NCI-H82 treated with DMSO at 0.1 percent for 48 hours (cell line): Measurements from ENCODE around the gene CCNL1.
"Not testable (repeated sequence)": the region's sequence is repeated elsewhere in the genome, so short reads cannot be mapped to it uniquely, and the experiment has no call there.

Experiments used
- DNase-seq: peaks from one replicate; lab custom pipeline; 2025; ENCODE audit not compliant: unreplicated experiment; lab: John Stamatoyannopoulos, UW

The CCNL1 gene

DNA sequence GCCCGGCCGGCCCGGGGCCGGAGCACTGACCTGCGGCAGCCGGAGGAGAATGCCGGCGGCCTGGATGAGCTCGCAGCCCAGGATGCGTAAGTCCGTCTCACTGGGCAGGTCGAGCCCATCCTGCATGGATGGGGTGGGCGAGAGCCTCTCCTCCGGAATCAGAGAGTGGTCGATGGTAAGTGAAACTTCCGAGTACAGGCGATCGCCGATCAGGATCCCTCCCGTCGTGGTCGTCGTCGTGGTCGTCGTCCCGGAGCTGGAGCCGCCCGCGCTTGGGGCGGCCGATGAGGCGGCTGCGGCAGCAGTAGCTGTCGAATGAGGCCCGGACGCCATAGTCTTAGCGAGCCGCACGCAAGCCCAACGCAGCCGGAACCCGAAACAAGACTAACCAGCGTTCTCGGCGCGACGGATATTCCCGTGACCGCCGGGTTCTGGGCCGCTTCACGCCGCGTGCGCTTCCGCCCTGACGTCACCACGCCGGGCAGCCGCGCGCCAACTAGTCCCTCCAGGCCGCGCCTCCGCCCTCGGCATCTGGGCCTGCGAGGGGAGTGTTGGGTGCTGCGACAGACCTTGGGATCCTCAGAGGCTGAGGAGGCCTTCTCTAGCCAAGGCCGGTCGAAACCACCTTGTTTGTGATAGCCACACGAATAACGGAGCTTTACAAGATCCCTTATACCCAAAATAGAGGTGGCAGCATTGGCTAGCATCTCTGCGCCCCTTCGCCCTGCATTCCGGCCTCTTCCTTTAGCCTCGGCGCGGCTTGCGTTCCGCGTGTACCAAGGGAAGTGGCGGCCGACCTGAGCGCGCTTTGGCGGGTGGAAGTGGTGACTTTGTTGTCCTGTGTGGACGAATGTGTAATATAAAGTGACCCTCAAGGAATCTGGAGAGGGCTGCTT is at the start of gene CCNL1:
CCNL1 (minus strand) TSS at position 386 of the 896 bp plus-strand sequence; CDS start at position 333, 53 bp downstream.
- DNase-seq: peak; percentile 90

DNA sequence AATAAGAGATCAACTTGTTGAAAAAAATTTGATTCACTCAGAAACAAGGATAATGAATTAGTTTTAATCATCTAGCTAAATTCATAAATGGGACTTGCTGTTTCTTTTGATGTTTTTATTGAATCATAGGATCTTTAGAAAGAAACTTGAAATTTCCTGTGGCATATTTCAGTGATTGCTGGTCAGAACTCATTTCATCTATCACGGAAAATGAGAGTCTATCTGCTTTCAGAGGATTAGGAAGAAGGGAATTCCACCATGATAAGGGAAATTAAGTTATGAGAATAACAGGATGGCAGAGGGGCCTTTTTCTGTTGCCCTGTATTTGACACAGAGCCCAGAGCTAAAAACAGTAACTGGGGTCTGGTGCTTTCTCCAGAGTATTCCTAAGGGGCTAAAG is 44.9 kb upstream of the CCNL1 start:
- no peak for DNase-seq

DNA sequence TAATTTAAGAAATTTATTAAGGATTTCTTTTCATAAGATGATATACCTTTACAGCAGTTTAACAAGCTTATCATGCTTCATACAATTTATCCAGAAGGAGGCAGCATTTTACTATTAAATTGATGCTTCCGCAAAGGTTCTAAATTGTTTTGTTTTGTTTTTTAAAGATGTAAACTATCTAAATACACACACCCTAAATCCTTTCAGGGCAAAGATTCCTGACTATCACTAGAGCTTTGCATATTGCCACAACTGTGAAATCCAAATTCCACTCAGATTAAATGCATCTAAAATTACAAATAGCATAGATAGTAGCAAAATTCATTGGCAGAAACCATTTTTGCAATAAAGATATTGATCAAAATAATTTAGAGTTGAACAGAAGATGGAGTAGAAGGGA is 44.5 kb upstream of the CCNL1 start:
- DNase-seq: no peak

DNA sequence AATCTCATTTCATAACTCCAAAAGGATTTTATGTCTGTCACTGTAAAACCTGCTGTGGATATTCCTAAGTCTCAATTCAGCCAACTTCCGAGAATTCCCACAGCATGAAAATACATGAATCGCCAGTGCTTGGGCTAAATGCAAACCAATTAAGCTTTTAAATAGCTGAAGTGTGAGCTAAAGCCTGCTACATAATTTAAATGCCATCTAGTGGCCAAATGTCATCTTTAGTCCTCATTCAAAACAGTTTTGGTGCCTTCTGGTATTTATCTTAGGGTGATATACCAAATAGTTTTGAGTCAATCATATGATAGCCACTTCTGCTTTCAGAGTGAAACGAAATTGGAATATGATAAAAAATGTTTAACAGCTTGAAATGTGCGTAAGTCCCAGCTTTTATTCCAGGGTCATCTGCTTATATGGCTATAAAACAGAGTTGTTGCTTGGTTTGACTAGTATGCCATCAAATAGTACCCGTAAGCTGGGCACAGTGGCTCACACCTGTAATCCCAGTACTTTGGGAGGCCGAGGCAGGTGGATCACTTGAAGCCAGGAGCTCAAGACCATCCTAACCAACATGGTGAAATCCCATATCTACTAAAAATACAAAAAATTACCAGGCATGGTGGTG is 41.8 kb upstream of the CCNL1 start:
- DNase-seq: peak; percentile 33

DNA sequence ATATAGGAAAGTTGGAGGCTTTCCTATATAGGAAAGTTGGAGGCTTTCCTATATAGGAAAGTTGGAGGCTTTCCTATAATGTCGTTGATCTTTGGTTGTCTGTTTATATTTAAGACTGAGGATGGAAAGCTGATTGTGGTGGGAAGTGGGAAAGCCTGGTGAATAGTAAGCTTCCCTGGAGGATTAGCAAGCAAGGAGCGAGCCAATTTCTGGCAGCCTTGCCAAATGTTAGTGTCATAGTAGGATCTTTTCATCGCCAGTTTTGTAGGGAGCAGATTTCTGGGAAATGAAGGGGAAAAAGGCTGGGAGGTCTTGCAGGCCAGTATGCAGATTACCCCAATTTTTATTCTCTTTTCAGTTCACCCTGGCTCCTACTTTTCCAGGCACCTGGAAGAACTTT is 39.9 kb upstream of the CCNL1 start:
- no peak for DNase-seq

DNA sequence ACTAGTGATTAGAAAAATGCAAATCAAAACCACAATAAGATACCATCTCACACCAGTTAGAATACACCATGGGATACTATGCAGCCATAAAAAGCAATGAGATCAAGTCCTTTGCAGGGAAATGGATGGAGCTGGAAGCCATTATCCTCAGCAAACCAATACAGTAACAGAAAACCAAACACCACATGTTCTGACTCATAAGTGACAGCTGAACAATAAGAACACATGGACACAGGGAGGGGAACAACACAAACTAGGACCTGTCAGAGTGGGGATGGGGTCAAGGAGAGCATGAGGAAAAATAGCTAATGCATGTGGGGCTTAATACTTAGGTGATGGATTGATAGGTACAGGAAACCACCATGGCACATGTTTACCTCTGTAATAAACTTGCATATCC is 36.0 kb upstream of the CCNL1 start:
- no peak for DNase-seq

DNA sequence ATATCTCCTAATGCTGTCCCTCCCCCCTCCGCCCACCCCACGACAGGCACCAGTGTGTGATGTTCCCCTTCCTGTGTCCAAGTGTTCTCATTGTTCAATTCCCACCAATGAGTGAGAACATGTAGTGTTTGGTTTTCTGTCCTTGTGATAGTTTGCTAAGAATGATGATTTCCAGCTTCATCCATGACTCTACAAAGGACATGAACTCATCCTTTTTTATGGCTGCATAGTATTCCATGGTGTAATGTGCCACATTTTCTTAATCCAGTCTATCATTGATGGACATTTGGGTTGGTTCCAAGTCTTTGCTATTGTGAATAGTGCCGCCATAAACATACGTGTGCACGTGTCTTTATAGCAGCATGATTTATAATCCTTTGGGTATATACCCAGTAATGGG is 31.2 kb upstream of the CCNL1 start:
- DNase-seq: not testable (repeated sequence)

DNA sequence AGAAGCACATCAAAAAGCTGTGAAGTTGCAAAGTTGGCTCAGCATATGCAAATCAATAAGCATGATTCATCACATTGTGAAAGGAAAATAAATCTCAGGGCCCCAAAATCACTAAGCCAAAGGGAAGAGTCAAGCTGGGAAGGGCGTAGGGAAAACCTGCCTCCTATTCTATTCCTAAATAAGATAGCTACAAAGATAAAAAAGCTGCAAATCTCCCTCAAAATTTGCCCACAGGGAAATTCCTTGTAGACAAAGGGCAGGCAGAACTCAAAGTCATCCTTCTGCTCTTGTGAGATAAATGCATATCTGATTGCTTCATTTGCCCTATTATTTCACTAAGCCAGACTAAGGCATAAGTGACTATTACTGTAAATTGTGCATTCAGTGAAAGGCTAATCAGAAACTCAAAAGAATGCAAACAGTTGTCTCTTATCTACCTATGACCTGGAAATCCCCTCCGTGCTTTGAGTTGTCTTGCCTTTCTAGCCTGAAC is 30.5 kb upstream of the CCNL1 start:
- DNase-seq: no peak

DNA sequence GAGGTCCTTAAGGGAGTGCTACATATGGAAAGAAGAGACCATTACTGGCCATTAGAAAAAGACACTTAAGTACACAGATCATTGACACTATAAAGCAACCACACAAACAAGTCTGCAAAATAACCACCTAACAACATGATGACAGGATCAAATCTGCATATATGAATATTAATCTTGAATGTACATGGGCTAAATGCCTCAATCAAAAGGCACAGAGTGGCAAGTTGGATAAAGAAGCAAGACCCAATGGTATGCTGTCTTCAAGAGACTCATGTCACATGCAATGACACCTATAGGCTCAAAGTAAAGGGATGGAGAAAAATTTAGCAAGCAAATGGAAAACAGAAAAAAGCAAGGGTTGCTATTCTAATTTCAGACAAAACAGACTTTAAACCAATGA is 28.4 kb upstream of the CCNL1 start:
- no peak for DNase-seq

DNA sequence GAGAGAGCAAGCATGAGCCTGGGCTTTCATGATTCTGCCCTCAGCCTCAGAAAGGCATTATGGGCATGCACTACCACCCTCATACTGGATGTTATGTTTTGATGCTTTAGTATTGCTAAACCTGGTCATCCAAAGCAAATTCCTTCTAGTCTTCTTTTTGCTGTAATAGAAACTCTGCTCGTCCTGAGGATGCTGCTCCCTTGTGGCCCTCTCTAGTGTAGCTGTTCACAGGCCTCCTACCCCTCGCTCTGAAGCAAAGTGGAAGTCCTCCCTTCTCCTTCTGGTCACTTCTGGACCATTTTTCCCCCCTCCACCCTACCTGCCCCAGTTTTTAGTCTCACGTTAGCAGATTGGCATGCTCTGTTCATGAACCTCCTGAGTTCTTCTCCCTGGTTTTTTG is 22.9 kb upstream of the CCNL1 start:
- no peak for DNase-seq

DNA sequence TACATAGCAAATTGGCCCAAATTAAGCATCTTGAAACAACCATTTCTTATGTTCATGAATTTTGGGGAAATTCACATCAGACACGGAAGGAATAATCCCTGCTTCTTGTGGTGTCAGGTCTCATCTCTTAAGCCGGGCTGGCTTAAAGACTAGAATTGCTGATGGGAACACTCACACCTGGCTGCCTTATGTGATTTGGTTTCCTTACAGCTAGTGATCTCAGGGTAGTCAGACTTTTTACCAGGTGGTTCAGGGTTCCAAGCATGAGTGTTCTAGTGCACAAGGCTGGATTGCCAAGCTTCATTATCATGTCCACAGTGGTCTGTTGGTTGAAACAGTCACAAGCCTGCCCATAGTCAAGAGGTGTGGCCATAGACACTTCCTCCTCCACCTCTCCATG is 20.3 kb upstream of the CCNL1 start:
- peak; percentile 24 for DNase-seq

DNA sequence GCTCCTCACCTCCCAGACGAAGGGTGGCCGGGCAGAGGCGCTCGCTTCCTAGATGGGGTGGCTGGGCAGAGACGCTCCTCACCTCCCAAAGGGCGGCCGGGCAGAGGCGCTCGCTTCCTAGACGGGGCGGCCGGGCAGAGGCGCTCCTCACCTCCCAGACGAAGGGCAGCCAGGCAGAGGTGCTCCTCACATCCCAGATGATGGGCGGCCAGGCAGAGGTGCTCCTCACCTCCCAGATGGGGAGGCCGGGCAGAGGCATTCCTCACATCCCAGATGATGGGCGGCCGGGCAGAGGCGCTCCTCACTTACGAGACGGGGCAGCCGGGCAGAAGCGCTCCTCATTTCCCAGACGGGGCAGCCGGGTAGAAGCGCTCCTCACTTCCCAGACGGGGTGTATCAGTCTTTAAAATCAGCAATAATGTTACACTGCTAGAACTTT is 19.4 kb upstream of the CCNL1 start:
- no peak for DNase-seq

DNA sequence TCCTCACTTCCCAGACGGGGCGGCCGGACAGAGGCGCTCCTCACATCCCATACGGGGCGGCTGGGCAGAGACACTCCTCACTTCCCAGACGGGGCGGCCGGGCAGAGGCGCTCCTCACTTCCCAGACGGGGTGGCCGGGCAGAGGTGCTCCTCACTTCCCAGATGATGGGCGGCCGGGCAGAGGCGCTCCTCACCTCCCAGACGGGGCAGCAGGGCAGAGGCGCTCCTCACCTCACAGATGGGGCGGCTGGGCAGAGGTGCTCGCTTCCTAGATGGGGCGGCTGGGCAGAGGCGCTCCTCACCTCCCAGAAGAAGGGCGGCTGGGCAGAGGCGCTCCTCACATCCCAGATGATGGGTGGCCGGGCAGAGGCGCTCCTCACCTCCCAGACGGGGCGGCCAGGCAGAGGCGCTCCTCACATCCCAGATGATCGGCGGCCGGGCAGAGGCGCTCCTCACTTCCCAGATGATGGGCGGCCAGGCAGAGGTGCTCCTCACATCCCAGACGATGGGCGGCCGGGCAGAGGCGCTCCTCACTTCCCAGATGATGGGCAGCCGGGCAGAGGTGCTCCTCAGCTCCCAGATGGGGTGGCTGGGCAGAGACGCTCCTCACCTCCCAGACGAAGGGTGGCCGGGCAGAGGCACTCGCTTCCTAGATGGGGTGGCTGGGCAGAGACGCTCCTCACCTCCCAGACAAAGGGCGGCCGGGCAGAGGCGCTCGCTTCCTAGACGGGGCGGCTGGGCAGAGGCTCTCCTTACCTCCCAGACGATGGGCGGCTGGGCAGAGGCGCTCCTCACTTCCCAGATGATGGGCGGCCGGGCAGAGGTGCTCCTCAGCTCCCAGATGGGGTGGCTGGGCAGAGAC is 18.8 kb upstream of the CCNL1 start:
- DNase-seq: not testable (repeated sequence)

DNA sequence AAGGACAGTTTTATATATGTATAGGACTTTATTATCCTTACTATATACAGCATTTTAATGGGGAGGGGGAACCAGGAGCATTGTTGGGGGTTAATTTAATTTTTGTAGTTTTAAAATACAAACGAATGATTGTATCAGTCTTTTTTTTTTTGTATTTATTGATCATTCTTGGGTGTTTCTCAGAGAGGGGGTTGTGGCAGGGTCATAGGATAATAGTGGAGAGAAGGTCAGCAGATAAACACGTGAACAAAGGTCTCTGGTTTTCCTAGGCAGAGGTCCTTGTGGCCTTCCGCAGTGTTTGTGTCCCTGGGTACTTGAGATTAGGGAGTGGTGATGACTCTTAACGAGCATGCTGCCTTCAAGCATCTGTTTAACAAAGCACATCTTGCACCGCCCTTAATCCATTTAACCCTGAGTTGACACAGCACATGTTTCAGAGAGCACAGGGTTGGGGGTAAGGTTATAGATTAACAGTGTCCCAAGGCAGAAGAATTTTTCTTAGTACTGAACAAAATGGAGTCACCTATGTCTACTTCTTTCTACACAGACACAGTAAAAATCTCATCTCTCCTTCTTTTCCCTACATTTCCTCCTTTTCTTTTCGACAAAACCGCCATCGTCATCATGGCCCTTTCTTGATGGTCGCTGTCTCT is 18.0 kb upstream of the CCNL1 start:
- not testable (repeated sequence) for DNase-seq

DNA sequence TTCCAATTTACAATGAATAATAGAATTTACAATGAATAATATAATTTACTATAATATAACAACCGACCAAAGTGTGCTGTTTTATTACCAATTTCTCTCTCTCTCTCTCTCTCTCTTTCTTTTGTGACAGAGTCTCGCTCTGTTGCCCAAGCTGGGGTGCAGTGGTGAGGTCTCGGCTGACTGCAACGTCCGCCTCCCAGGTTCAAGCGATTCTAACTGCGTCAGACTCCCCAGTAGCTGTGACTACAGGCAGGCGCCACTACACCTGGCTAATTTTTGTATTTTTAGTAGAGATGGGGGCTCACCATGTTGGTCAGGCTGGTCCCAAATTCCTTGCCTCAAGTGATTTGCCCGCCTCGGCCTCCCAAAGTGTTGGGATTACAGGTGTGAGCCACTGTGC is 17.0 kb upstream of the CCNL1 start:
- no peak for DNase-seq

DNA sequence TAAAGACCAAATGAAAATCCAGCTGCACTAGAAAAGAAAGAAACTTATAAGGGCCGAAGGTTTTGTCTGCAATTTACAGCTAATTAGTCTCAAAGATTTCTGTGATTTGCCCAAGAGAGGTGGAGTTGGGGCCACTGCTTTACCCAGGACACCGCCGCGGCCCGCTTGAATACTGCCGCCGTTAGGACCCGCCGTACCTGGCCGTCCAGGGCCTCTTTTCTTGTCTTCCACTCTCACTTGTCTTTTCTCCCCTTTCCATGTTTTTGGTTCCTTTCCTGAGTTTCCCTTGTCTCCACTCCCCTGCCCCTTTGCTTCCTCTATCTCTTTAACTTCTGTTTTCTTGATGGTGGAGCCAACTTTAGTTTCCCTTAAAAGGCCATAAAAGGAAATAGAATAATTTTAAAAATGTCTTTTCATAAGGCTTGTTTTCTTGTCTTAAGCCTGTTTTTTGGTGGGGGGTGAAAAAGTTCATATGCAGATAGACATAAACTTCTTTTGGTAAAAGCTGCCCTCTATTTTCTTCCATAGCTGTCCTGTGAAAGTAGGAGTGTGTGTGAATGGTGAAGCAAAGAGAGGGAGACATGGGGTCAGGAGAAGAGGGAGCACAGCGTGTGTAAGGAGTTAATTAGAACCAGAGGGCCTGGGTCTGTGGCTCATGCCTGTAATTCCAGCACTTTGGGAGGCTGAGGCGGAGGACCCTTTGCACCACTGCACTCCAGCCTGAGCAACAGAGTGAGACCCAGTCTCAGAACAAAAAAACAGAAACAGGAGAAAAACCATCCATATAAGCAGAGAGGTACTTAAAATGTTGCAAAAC is 16.0 kb upstream of the CCNL1 start:
- DNase-seq: no peak

DNA sequence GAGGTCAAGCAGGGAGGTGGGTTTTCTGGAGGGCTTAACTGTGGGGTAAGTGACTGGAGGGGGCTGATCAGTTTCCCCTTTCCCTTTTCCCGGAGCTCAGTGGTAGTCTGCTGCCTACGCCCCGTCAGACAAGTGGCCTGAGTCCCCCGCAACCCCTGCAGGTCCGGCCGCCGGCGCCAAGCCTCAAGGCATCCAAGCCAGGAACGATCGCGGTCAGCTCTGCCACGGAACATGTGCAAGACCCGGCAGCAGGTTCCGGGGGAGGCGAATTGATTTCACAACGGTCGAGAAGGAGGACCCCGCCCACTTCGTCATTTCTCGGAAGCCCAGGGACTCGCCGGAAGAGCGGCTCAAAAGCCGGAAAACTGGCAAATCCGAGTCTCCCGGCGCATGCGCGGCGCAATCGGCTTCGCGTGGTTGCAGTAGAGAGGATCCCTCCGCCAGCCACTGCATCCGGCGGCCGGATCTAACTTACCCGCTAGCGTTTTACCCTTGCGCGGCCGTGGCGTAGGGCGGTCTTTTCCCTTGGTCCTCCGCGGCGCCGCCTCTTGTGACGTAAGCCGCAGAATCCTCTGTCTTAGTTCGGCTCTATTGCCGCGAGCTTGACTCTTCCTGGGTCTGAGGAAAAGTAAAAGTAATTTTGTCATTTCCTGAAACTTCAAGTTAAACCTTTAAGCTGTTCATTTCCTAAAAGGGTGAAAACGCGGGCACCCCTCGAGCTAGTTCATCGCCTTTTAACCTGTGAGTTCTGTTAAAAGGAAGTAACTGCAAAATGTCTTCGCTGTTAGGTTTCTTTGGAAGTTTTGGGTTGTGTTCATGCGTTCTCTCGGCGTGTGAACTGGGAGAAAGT is 14.9 kb upstream of the CCNL1 start:
- peak; percentile 98 for DNase-seq

DNA sequence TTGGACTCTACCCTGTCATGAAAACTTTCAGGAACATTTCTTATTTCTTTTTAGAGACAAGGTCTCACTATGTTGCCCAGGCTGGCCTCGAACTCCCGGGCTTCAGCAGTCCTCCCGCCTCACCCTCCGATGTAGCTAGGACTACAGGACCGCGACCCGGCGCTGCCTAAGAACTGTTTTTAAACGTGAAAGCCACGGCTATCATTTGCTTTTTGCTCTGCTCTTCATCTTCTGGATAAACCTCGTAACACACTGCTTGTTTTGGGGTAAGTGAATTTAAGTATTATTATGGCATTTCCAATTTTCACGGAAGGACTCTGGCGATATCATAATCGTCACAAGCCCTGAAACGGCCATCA is 14.3 kb upstream of the CCNL1 start:
- no peak for DNase-seq

DNA sequence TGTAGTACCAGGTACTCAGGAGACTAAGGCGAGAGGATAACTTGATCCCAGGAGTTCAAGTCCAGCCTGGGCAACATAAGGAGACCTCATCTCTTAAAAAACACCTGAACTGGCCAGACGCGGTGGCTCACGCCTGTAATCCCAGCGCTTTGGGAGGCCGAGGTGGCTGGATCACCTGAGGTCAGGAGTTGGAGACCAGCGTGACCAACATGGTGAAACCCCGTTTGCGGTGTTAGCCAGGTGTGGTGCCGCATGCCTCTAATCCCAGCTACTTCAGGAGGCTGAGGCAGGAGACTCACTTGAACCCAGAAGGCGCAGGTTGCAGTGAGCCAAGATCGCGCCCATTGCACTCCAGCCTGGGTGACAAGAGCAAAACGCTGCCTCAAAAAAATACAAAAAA is 13.4 kb upstream of the CCNL1 start:
- not testable (repeated sequence) for DNase-seq
